Measurements from ENCODE around the gene FAM219A. TPM values are rescaled to one million over a fixed set of nuclear protein-coding genes. Genes with fewer than 3 reads are reported as not detected.
A peak's percentile ranks its signal among the peaks of the same experiment; 100 is the strongest.

FAM219A gene
- total RNA-seq, 3 donors from 2014 or later: 8.2 to 9.2 (median 9.0) TPM

DNA sequence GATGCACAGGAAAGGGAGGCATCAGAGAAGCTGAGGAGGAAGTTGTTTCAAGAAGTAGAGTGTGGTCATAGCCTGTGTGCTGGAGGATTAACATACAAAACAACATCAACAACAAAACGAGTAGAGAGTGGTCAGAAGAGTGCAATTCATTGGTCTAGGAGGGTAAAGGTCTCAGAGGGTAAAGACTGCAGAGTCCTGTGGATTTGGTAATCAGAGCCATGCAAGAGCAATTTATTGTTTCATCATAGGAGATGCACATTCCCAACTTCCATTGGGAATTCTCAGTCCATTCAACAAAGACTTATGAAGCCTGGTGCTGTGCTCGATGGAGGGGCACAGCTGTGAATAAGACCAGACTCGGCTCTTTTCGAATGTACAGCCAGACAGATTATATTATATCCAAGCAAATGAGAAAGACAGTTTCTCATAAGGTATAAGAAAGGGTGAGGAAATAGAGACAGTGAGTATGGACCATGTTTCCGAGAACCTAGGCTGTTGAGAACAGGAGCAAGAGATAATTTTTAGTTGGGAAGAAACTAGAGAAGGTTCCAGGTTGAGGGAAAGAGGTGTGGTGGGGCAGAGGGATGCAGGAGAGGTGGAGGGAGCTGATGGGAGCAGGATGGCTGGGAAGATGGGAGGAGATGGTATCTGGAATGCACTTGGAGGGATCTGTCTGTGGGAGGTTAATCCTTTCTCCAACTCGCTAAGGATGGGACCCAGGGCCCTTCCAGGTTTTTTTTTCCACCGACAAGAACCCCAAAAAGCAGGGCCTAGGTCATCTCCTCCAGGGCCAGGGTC lies 73.8 kb downstream of the FAM219A start:
- no peaks in the 10 kb centered on the region for H3K27me3 ChIP-seq
- TF ChIP-seq POLR2A (IDR thresholded peaks at IDR 0.05) (no peak), POLR2AphosphoS5 (IDR thresholded peaks at IDR 0.05) (no peak)
- TF ChIP-seq, protein P1, sequence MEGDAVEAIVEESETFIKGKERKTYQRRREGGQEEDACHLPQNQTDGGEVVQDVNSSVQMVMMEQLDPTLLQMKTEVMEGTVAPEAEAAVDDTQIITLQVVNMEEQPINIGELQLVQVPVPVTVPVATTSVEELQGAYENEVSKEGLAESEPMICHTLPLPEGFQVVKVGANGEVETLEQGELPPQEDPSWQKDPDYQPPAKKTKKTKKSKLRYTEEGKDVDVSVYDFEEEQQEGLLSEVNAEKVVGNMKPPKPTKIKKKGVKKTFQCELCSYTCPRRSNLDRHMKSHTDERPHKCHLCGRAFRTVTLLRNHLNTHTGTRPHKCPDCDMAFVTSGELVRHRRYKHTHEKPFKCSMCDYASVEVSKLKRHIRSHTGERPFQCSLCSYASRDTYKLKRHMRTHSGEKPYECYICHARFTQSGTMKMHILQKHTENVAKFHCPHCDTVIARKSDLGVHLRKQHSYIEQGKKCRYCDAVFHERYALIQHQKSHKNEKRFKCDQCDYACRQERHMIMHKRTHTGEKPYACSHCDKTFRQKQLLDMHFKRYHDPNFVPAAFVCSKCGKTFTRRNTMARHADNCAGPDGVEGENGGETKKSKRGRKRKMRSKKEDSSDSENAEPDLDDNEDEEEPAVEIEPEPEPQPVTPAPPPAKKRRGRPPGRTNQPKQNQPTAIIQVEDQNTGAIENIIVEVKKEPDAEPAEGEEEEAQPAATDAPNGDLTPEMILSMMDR (IDR thresholded peaks at IDR 0.05): no peak
- no peak for DNase-seq (ENCODE audit: low spot score in 2 of 2)

DNA sequence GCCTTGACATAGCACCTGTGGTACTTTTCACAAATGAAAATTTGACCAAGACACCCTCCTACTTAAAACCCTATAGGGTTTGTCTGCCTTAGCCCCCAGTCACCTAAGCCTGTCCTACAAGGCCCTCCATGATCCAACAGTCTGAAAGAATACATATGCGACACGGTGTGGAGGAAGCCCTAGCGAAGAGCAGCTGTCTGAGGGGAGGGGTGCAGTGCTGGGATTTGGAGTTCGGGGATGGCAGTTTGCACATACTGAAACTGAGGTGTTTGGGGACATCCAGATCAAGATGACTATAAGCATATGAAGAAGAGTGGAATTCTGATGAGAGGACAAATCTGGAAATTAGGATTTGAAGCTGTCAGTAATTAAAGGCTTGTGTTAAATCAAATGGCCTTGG lies 74.5 kb downstream of the FAM219A start:
- DNase-seq (ENCODE audit: low spot score in 2 of 2): no peak
- TF ChIP-seq POLR2AphosphoS5 (IDR thresholded peaks at IDR 0.05): no peak
- TF ChIP-seq POLR2A (IDR thresholded peaks at IDR 0.05): no peak
- TF ChIP-seq, protein P1 (IDR thresholded peaks at IDR 0.05): no peak

More for the DNA sequence above, 73.8 kb downstream of the FAM219A start:
- no peaks in the 10 kb centered on the region for H3K9me3 ChIP-seq
- H3K36me3 ChIP-seq: no peaks in the 10 kb centered on the region
- intact Hi-C loops (cut with DNase I; ENCODE audit: low total_unique reads): no loop called here
- peaks cover 0 to 6% of the 10 kb centered on the region in 2 donors for H3K4me1 ChIP-seq
- H3K27ac ChIP-seq: no peak overlapping the region
- no peak overlapping the region for H3K4me3 ChIP-seq

DNA sequence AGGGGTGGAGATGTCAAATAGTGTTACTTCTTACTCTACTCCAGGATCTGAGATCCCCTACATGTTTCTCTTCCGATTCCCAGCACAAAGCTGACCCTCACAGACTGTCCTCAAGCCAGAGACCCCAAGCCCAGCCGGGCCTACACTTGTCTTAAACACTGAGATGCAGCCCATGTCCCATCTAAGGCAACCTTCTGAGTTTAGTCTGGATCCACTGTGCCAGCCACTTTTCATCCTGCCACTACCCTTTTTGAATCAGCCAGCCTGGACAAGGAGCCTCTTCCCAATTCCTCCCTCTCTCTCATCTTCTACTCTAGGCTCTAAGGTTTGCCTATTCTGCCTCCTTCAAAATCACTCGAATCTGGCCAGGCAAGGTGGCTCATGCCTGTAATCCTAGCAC lies 75.5 kb downstream of the FAM219A start:
- TF ChIP-seq POLR2A (IDR thresholded peaks at IDR 0.05): no peak
- Histone ChIP-seq H3K4me1 (peaks cover 0 to 6% of the 10 kb centered on the region in 2 donors), H3K36me3 (no peaks in the 10 kb centered on the region), H3K9me3 (no peaks in the 10 kb centered on the region), H3K27me3 (no peaks in the 10 kb centered on the region), H3K27ac (no peak overlapping the region), H3K4me3 (no peak overlapping the region)
- intact Hi-C loops (cut with DNase I; ENCODE audit: low total_unique reads): no loop called here
- DNase-seq (ENCODE audit: low spot score in 2 of 2): no peak

More for the DNA sequence above, 74.5 kb downstream of the FAM219A start:
- Histone ChIP-seq H3K4me3 (no peak overlapping the region), H3K36me3 (no peaks in the 10 kb centered on the region), H3K27ac (no peak overlapping the region), H3K27me3 (no peaks in the 10 kb centered on the region), H3K4me1 (peaks cover 0 to 6% of the 10 kb centered on the region in 2 donors), H3K9me3 (no peaks in the 10 kb centered on the region)
- intact Hi-C loops (cut with DNase I; ENCODE audit: low total_unique reads): no loop called here

DNA sequence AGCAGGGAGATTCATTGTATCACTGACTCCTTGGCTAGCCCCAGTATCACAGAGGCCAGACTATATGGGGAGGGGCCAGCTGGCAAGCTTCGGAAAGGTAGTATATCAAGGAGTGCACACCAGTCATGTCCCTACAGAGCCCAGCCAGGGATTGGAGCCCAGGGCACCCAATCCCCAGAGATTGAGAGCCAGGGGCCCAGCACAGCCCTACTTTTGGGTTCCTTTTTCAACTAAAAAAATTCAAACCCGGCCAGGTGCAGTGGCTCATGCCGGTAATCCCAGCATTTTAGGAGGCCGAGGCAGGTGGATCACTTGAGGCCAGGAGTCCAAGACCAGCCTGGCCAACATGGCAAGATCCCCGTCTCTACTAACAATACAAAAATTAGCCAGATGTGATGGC lies 76.3 kb downstream of the FAM219A start:
- peaks cover 0 to 6% of the 10 kb centered on the region in 2 donors for H3K4me1 ChIP-seq
- no peak for DNase-seq (ENCODE audit: low spot score in 2 of 2)
- H3K9me3 ChIP-seq: no peaks in the 10 kb centered on the region
- no peak for TF ChIP-seq POLR2A (IDR thresholded peaks at IDR 0.05)
- no peak for TF ChIP-seq POLR2AphosphoS5 (IDR thresholded peaks at IDR 0.05)
- TF ChIP-seq, protein P1 (IDR thresholded peaks at IDR 0.05): no peak
- no peak overlapping the region for H3K27ac ChIP-seq
- no peak overlapping the region for H3K4me3 ChIP-seq
- intact Hi-C loops (cut with DNase I; ENCODE audit: low total_unique reads): no loop called here
- H3K27me3 ChIP-seq: no peaks in the 10 kb centered on the region
- H3K36me3 ChIP-seq: no peaks in the 10 kb centered on the region

DNA sequence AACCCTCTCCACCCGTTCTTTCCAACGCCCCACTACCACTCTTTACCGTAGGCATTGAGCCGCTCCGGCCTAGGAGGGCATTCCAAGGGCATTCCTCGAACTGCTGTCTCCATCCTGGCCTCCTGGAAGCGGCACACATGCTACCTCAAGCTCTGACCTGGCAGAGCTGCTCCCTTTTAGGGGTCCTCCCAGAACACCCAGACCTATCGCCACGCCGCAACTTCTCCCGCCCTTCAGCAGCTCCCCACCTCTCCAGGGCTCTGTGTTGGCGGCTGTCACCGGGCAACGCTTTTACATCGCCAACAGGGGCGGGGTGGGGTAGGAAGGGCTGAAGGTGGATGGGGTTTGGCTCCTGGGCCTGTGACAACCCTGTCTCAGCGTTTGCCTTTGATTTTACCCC lies 77.0 kb downstream of the FAM219A start:
- H3K27ac ChIP-seq: peak overlapping the region in 1 of 2 donors; percentile 30
- peaks cover 0 to 6% of the 10 kb centered on the region in 2 donors for H3K4me1 ChIP-seq
- no peak for DNase-seq (ENCODE audit: low spot score in 2 of 2)
- no peak for TF ChIP-seq POLR2AphosphoS5 (IDR thresholded peaks at IDR 0.05)
- no peak for TF ChIP-seq POLR2A (IDR thresholded peaks at IDR 0.05)
- TF ChIP-seq, protein P1 (IDR thresholded peaks at IDR 0.05): no peak
- intact Hi-C loops (cut with DNase I; ENCODE audit: low total_unique reads): no loop called here
- H3K36me3 ChIP-seq: no peaks in the 10 kb centered on the region
- H3K4me3 ChIP-seq: peak overlapping the region; percentile 42 to 76 (median 56)
- no peaks in the 10 kb centered on the region for H3K27me3 ChIP-seq
- no peaks in the 10 kb centered on the region for H3K9me3 ChIP-seq

All from breast epithelium (tissue), 4 donors.